Colonic mucosa (tissue), 4 donors: ENCODE measurements around the gene PKMYT1. TPM values are rescaled to one million over a fixed set of nuclear protein-coding genes. Genes with fewer than 3 reads are reported as not detected.

Experiments
- DNase-seq: peaks from one replicate; pipeline ENCODE4 v3.0.0-alpha.2; 2020
- H3K27ac ChIP-seq: fragments of 200-600 bp; one replicate; pipeline ENCODE4 v1.8.0; 2021
- H3K27me3 ChIP-seq: fragments of 200-600 bp; one replicate; pipeline ENCODE4 v1.8.0; 2021
- H3K36me3 ChIP-seq: fragments of 200-600 bp; one replicate; pipeline ENCODE4 v1.8.0; 2021
- H3K4me1 ChIP-seq: fragments of 200-600 bp; one replicate; pipeline ENCODE4 v1.8.0; 2021; ENCODE audit warnings: mild to moderate bottlenecking
- H3K4me3 ChIP-seq: fragments of 200-600 bp; one replicate; pipeline ENCODE4 v1.8.0; 2021
- H3K9ac ChIP-seq, 2 donors: one replicate each; pipeline ENCODE4 v1.7.0; 2013; ENCODE audit warnings: control low read depth in 2 of 2, low read depth in 2 of 2, low read length in 2 of 2
- H3K9me3 ChIP-seq: fragments of 200-600 bp; one replicate; pipeline ENCODE4 v1.8.0; 2021
- CTCF ChIP-seq: fragments of 200-600 bp; IDR thresholded peaks from one replicate; pipeline ENCODE4 v1.8.0; 2022; ENCODE audit warnings: antibody characterized with exemption, mild to moderate bottlenecking
- intact Hi-C: fragments of 100-400 bp; cut with DNase I; formaldehyde crosslinking; loops from one replicate; pipeline ENCODE4 v1.14.1; 2022
- total RNA-seq, 2 donors: library from RNA; stranded (reverse); fragmentation: NEBNext Ultra II Directional in 1 of 2; extraction: Animal tissue kit (Norgen Biotek cat#: 25700) in 1 of 2; gene quantifications; one replicate each; pipeline ENCODE4 v1.2.1, GENCODE V29; 2021
- donor health status: healthy.
- donor health status: DM: no; HTN: no; CAD: no.
- donor health status: DM: no; HTN: no; CAD: no.

The PKMYT1 gene
- 10 to 100 TPM in 1 of 2 donors, 1 to 10 TPM in 1; 9.5 to 76.6 TPM for total RNA-seq

DNA sequence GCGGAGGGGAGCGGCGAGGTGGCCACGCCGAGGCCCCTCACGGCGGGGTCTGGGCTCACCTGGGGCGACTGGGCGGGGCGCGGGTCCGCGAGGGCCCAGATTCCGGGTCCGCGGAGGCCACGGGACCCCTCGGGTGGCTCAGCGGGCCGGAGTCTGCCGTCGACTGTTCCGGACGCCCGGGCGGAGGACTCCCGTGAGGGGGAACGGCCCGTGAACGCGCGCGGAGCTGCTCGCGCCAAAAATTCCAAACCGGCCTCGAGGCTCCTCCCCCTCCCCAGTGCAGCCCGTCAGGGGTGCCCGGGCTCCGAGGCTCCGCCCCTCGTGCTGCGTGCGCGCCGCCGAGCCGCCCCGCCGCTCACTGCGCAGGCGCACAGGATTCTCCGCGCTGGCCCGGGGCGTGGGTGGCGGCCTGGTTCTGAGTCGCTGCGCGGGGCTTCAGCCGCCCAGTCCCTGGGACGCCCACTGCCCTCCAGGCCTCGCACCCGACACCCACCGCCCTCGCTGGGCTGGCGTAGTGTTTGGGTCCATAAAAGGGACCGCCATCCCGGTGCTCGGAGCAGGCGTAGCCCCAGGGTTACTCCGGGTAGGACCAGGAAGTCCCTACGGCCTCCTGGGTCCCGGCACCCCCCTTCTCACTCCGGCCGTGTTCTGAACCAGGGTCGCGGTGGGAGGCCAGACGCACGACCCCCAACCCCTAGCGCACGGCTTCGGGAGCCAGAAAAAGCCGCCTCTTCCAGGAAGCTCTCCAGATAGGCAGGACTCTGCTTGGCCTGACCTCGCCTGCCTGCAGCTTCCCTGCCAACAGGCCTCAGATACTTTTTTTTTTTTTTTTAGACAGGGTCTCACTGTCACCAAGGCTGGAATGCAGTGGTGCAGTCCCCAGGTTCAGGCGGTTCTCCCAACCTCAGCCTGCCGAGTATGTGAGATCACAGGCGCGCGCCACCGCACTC, at the start of gene PKMYT1:
TSS of gene PKMYT1 (minus strand) at position 220 of the 950 bp plus-strand sequence. CDS start 789 bp downstream, outside the sequence.
- peak; percentile 93 for DNase-seq
- intact Hi-C loops, result no loop called here
- H3K9me3 ChIP-seq, result no peaks in the 10 kb centered on the region
- H3K27me3 ChIP-seq, result no peaks in the 10 kb centered on the region
- peak within 1 kb of the TSS; percentile 84 for H3K4me3 ChIP-seq
- peak within 1 kb of the TSS; percentile 90 to 100 for H3K9ac ChIP-seq
- H3K4me1 ChIP-seq, result peaks cover 7% of the 10 kb centered on the region
- no peak for TF ChIP-seq CTCF
- no peaks in the 10 kb centered on the region for H3K36me3 ChIP-seq
- H3K27ac ChIP-seq, result peak within 1 kb of the TSS; percentile 69

GRCh38 chr16:3029491-3030221, 49.4 kb upstream of the PKMYT1 start:
- DNase-seq, result no peak
- peaks cover 4% of the 10 kb centered on the region for H3K27me3 ChIP-seq
- no peak overlapping the region for H3K9ac ChIP-seq
- no peaks in the 10 kb centered on the region for H3K9me3 ChIP-seq
- H3K4me1 ChIP-seq, result peaks cover 8% of the 10 kb centered on the region
- no peak for TF ChIP-seq CTCF
- no peaks in the 10 kb centered on the region for H3K36me3 ChIP-seq
- intact Hi-C loops, result loop anchor here (2.0 kb wide), 1 partner anchor 27 kb away; no protein-coding TSS in a partner anchor
- H3K4me3 ChIP-seq, result no peak overlapping the region
- no peak overlapping the region for H3K27ac ChIP-seq

- no peaks in the 10 kb centered on the region for H3K9me3 ChIP-seq
- intact Hi-C loops, result loop anchor here (2.0 kb wide), 1 partner anchor 26 kb away; no protein-coding TSS in a partner anchor
- H3K27me3 ChIP-seq, result peaks cover 4% of the 10 kb centered on the region
- no peak for TF ChIP-seq CTCF
- peaks cover 8% of the 10 kb centered on the region for H3K4me1 ChIP-seq
- DNase-seq, result no peak
- no peak overlapping the region for H3K27ac ChIP-seq
- H3K9ac ChIP-seq, result peak overlapping the region in 1 of 2 donors; percentile 14
- H3K36me3 ChIP-seq, result no peaks in the 10 kb centered on the region
- no peak overlapping the region for H3K4me3 ChIP-seq
Measured at GRCh38 chr16:3028716-3029319, 48.6 kb upstream of the PKMYT1 start.

DNA sequence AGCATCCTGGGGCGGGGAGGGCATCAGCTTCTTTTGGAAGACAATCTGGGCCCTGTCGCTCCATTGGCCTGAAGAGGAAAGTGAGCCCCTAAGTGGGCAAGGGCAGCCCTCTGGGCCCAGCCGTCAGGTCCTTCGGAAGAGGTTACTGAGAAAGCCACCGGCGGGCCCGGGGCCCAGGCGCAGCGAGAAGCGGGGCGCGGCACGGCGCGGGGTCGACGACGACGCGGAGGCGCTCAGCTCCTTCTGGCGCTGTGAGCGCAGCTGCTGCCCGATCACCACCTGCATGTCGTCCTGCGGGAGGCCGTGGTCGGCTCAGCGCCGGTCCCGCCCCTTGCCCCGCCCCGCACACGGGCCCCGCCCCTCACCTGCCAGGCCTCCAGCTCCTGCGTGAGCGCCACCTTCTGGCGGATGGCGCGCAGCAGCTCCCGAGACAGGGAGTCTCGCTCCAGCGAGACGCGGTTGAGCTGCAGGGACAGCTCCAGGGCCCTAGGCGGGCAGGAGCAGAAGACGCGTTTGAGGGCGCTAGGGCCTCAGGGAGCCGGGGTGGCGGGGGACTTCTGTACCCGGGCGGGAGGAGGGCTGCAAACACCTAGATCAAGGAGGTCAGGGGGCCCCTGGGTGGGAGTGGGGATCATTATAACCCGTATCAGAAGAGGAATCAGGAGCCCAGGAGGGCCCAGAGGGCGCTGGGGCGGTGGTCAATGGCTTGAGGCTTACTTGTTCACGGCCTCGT, 47.9 kb upstream of the PKMYT1 start:
- peak; percentile 92 for DNase-seq
- Histone ChIP-seq H3K36me3 (no peaks in the 10 kb centered on the region), H3K27me3 (peaks cover 4% of the 10 kb centered on the region), H3K9me3 (no peaks in the 10 kb centered on the region), H3K27ac (no peak overlapping the region), H3K4me3 (no peak overlapping the region), H3K4me1 (peaks cover 13% of the 10 kb centered on the region), H3K9ac (no peak overlapping the region)
- intact Hi-C loops, result loop anchor here (2.0 kb wide), 1 partner anchor 25 kb away; no protein-coding TSS in a partner anchor
- TF ChIP-seq CTCF, result peak; percentile 75

- Histone ChIP-seq H3K4me1 (peaks cover 15% of the 10 kb centered on the region), H3K9me3 (no peaks in the 10 kb centered on the region), H3K27me3 (peaks cover 4% of the 10 kb centered on the region), H3K9ac (no peak overlapping the region), H3K36me3 (no peaks in the 10 kb centered on the region), H3K27ac (no peak overlapping the region), H3K4me3 (no peak overlapping the region)
- no peak for DNase-seq
- no peak for TF ChIP-seq CTCF
- intact Hi-C loops, result no loop called here
Measured at GRCh38 chr16:3027489-3027795, 47.2 kb upstream of the PKMYT1 start.
